Endothelial cell of umbilical vein (primary cell): Measurements from ENCODE around the gene PRKD1. TPM values are rescaled to one million over a fixed set of nuclear protein-coding genes. Genes with fewer than 3 reads are reported as not detected.

Source experiments
- BruUV-seq: library from RNA; stranded (reverse); fragments of 400-500 nt; replicated peaks from 2 replicates; lab custom pipeline; 2021; lab: Mats Ljungman, UMichigan
- CTCF ChIA-PET: fragments of 300-600, 350-600 bp; sonication (Branson Sonifier 250); formaldehyde crosslinking; loops from one replicate; lab custom pipeline; 2021; ENCODE audit warnings: antibody characterized with exemption, inconsistent platforms; lab: Charles Lee
- POLR2A ChIA-PET: fragments of 300-600, 350-600 bp; sonication (Branson Sonifier 250); formaldehyde crosslinking; loops from one replicate; lab custom pipeline; 2021; ENCODE audit warnings: antibody characterized with exemption, inconsistent platforms; lab: Charles Lee
- DNase-seq: peaks from one replicate; pipeline ENCODE4 v3.0.0-alpha.2; 2011; ENCODE audit warnings: low read depth, low spot score
- FAIRE-seq: peaks from 2 replicates; lab custom pipeline; 2011; peaks lifted over from hg19 to GRCh38; lab: Jason Lieb, UNC
- H2AFZ ChIP-seq: 2 replicates; pipeline ENCODE4 v1.6.0; 2012; ENCODE audit warnings: low read depth, low read length, control low read depth, inconsistent platforms
- H3K27ac ChIP-seq: 2 replicates; pipeline ENCODE4 v1.5.1; 2011; ENCODE audit warnings: low read depth, mild to moderate bottlenecking, control low read depth, low read length, moderate library complexity; ENCODE audit not compliant: insufficient read depth
- H3K27me3 ChIP-seq, 2 experiments: 2 replicates each; pipeline versions ENCODE4 v1.6.0 to v1.6.1; 2011; ENCODE audit warnings: low read length in 2 of 2, mixed read lengths in 1 of 2; ENCODE audit not compliant: control insufficient read depth in 2 of 2, insufficient read depth in 2 of 2
- H3K36me3 ChIP-seq, 2 experiments: 2 replicates in 1 of 2; 3 replicates in 1 of 2; pipeline ENCODE4 v1.5.1; 2011; ENCODE audit warnings: low read length in 2 of 2, mild to moderate bottlenecking in 1 of 2, moderate library complexity in 1 of 2; ENCODE audit not compliant: control insufficient read depth in 2 of 2, insufficient read depth in 2 of 2; ENCODE audit errors: extremely low read depth in 1 of 2
- H3K4me1 ChIP-seq: 3 replicates; pipeline ENCODE4 v1.5.1; 2011; ENCODE audit warnings: mild to moderate bottlenecking, low read length; ENCODE audit not compliant: control insufficient read depth, insufficient read depth; ENCODE audit errors: extremely low read depth
- H3K4me2 ChIP-seq: 2 replicates; pipeline ENCODE4 v1.6.1; 2011; ENCODE audit warnings: low read length, control low read depth, mixed read lengths; ENCODE audit not compliant: insufficient read depth
- H3K4me3 ChIP-seq, 3 experiments: fragments of 200-600 bp in 1 of 3; sonication (generic), shearing (Covaris generic) in 1 of 3; replicated peaks in 1 of 3; 2 replicates each; pipeline ENCODE4 v1.5.1; 2011 to 2016; ENCODE audit warnings: control low read depth in 3 of 3, low read length in 3 of 3, mild to moderate bottlenecking in 2 of 3, inconsistent platforms in 1 of 3, low read depth in 1 of 3, moderate library complexity in 1 of 3; ENCODE audit not compliant: insufficient read depth in 1 of 3
- H3K79me2 ChIP-seq: 2 replicates; pipeline ENCODE4 v1.6.0; 2012; ENCODE audit warnings: low read length, inconsistent platforms; ENCODE audit not compliant: control insufficient read depth, insufficient read depth
- H3K9ac ChIP-seq: replicated peaks from 2 replicates; pipeline ENCODE3; 2011; ENCODE audit warnings: low read length, control low read depth; ENCODE audit not compliant: insufficient read depth; ENCODE audit errors: extremely low read depth
- H3K9me1 ChIP-seq: replicated peaks from 3 replicates; pipeline ENCODE4 v1.6.0; 2011; ENCODE audit warnings: mild to moderate bottlenecking, low read length; ENCODE audit not compliant: control insufficient read depth, insufficient read depth; ENCODE audit errors: extremely low read depth
- H3K9me3 ChIP-seq: replicated peaks from 2 replicates; pipeline ENCODE4 v1.5.1; 2012; ENCODE audit warnings: low read length, inconsistent platforms; ENCODE audit not compliant: control insufficient read depth, insufficient read depth
- H4K20me1 ChIP-seq: replicated peaks from 2 replicates; pipeline ENCODE3; 2011; ENCODE audit warnings: mild to moderate bottlenecking, low read length; ENCODE audit not compliant: control insufficient read depth, insufficient read depth; ENCODE audit errors: extremely low read depth
- CTCF ChIP-seq, 2 donors: IDR thresholded peaks; 1 replicate in 1 of 2; 2 replicates in 1 of 2; pipeline ENCODE4 v1.5.1; 2011; ENCODE audit warnings: low read length in 2 of 2, mild to moderate bottlenecking in 2 of 2, moderate library complexity in 2 of 2, control low read depth in 1 of 2, inconsistent platforms in 1 of 2, low read depth in 1 of 2; ENCODE audit not compliant: insufficient read depth in 1 of 2; ENCODE audit errors: extremely low read depth in 1 of 2
- EZH2 ChIP-seq: IDR thresholded peaks from 2 replicates; pipeline ENCODE4 v1.6.1; 2012; ENCODE audit warnings: borderline replicate concordance, low read depth, mild to moderate bottlenecking, moderate library complexity, low read length, inconsistent platforms; ENCODE audit not compliant: severe bottlenecking
- FOS ChIP-seq: IDR thresholded peaks from 2 replicates; pipeline ENCODE4 v1.6.1; 2011; ENCODE audit warnings: mild to moderate bottlenecking, low read length, moderate library complexity, borderline replicate concordance; ENCODE audit not compliant: insufficient read depth
- GATA2 ChIP-seq: IDR thresholded peaks from 2 replicates; pipeline ENCODE4 v1.7.0; 2011; ENCODE audit warnings: low read depth, mild to moderate bottlenecking, moderate library complexity, mixed read lengths, low read length; ENCODE audit not compliant: insufficient read length, insufficient read depth
- JUN ChIP-seq: IDR thresholded peaks from 2 replicates; pipeline ENCODE4 v1.6.1; 2011; ENCODE audit warnings: borderline replicate concordance, low read depth; ENCODE audit not compliant: insufficient read length, insufficient read depth
- MAX ChIP-seq: IDR thresholded peaks from 2 replicates; pipeline ENCODE4 v1.6.1; 2011; ENCODE audit not compliant: insufficient read depth, insufficient read length
- MYC ChIP-seq: IDR thresholded peaks from one replicate; pipeline ENCODE4 v1.6.1; 2011; ENCODE audit warnings: mild to moderate bottlenecking, low read depth, low read length
- POLR2A ChIP-seq: IDR thresholded peaks from 2 replicates; pipeline ENCODE4 v1.6.1; 2012; ENCODE audit warnings: low read depth, mild to moderate bottlenecking, control low read depth, low read length
- POLR2AphosphoS5 ChIP-seq: IDR thresholded peaks from 2 replicates; pipeline ENCODE4 v1.6.1; 2012; ENCODE audit warnings: low read depth, mild to moderate bottlenecking, control low read depth, low read length, moderate library complexity; ENCODE audit not compliant: insufficient read depth
- dilution Hi-C: fragments of 300-500 bp; cut with MboI; formaldehyde crosslinking; loops from one replicate; pipeline ENCODE4 v1.15.0; 2019; ENCODE audit warnings: low sequenced_read_pairs; ENCODE audit not compliant: extremely low pct_ligation_motif_present
- intact Hi-C: fragments of 100-400 bp; cut with micrococcal nuclease; formaldehyde crosslinking; loops from one replicate; pipeline ENCODE4 v1.10.0; 2022
- polyA plus RNA-seq, 4 experiments: library from polyadenylated mRNA; depleted of rRNA in 3 of 4; stranded (reverse) in 3 of 4; unstranded in 1 of 4; fragments of >200 nt; gene quantifications; 2 replicates each; pipeline versions ENCODE4 v1.2.1 to v1.2.3, GENCODE V29; 2011 to 2012; ENCODE audit warnings: missing spikeins in 1 of 4
- total RNA-seq: library from RNA; stranded (reverse); gene quantifications from 2 replicates; pipeline ENCODE4 v1.2.3, GENCODE V29; 2021

PRKD1 gene
- total and polyA plus RNA-seq, 2 donors (not counting 3 experiments of a cell fraction or from before 2014, with no cell fraction given), result 3.9 to 10.9 TPM

DNA sequence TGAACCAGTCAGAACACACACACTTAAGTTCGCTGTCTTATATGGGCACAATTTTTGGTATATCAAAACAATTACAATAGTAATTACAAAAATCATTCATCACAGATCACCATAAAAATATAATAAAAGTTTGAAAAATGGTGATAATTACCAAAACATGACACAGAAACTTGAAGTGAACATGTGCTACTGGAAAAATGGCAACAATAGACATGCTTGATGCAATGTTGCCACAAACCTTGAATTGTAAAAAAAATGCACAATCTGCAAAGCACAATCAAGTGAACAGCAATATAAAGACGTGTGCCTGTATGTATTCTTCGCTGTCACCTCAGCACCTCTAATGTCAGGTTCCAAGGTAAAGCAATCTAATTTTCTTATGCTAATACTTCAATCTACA is 117.6 kb downstream of the PRKD1 start:
- dilution Hi-C loops, result no loop called here
- POLR2A ChIA-PET, result no interaction called here
- FAIRE-seq, result no peak

More for the DNA sequence above, 117.6 kb downstream of the PRKD1 start:
- Histone ChIP-seq H4K20me1 (no peaks in the 10 kb centered on the region), H3K9ac (no peak overlapping the region), H3K9me3 (no peaks in the 10 kb centered on the region), H3K4me2 (no peak overlapping the region), H3K4me1 (no peaks in the 10 kb centered on the region), H3K27me3 (no peaks in the 10 kb centered on the region), H3K79me2 (no peaks in the 10 kb centered on the region), H2AFZ (no peak overlapping the region), H3K9me1 (no peaks in the 10 kb centered on the region), H3K27ac (no peak overlapping the region), H3K36me3 (no peaks in the 10 kb centered on the region), H3K4me3 (no peak overlapping the region)
- intact Hi-C loops, result no loop called here
- no peak for DNase-seq
- no TSS peak for BruUV-seq
- CTCF ChIA-PET, result no interaction called here
- no peak for TF ChIP-seq POLR2A
- TF ChIP-seq FOS, result no peak
- no peak for TF ChIP-seq CTCF (IDR thresholded peaks at IDR 0.05; ENCODE audit: extremely low read depth in 1 of 2, insufficient read depth in 1 of 2, low read depth in 1 of 2, low read length in 2 of 2)
- TF ChIP-seq GATA2, result no peak
- no peak for TF ChIP-seq MYC
- TF ChIP-seq JUN, result no peak
- no peak for TF ChIP-seq POLR2AphosphoS5
- no peak for TF ChIP-seq MAX
- TF ChIP-seq EZH2, result no peak
